H9 (cell line): Measurements from ENCODE around the gene ATP8A2. TPM values are rescaled to one million over a fixed set of nuclear protein-coding genes. Genes with fewer than 3 reads are reported as not detected.

Experiments
- DNase-seq: peaks from one replicate; pipeline ENCODE4 v3.0.0-alpha.2; 2017
- H2AFZ ChIP-seq: one replicate; pipeline ENCODE4 v1.6.1; 2013; ENCODE audit warnings: mild to moderate bottlenecking, low read length, control low read depth, moderate library complexity
- H2AK5ac ChIP-seq: 2 replicates; pipeline ENCODE4 v1.6.1; 2013; ENCODE audit warnings: low read length, control low read depth, mixed read lengths; ENCODE audit not compliant: insufficient read length
- H2BK120ac ChIP-seq: one replicate; pipeline ENCODE4 v1.6.1; 2013; ENCODE audit warnings: low read depth, mild to moderate bottlenecking, low read length, control low read depth, inconsistent platforms; ENCODE audit not compliant: poor library complexity, severe bottlenecking
- H2BK12ac ChIP-seq: 2 replicates; pipeline ENCODE4 v1.6.1; 2013; ENCODE audit warnings: low read length, control low read depth, mixed read lengths, low read depth; ENCODE audit not compliant: insufficient read length
- H2BK15ac ChIP-seq: 2 replicates; pipeline ENCODE4 v1.6.1; 2013; ENCODE audit warnings: low read depth, low read length, control low read depth
- H2BK20ac ChIP-seq: one replicate; pipeline ENCODE4 v1.6.1; 2013; ENCODE audit warnings: low read depth, mild to moderate bottlenecking, low read length, control low read depth, inconsistent platforms; ENCODE audit not compliant: poor library complexity, severe bottlenecking
- H2BK5ac ChIP-seq: 2 replicates; pipeline ENCODE4 v1.6.1; 2013; ENCODE audit warnings: low read length, control low read depth, mixed read lengths; ENCODE audit not compliant: insufficient read length
- H3K14ac ChIP-seq: 2 replicates; pipeline ENCODE4 v1.6.1; 2013; ENCODE audit warnings: low read length, control low read depth; ENCODE audit not compliant: insufficient read depth
- H3K18ac ChIP-seq: 2 replicates; pipeline ENCODE4 v1.6.1; 2013; ENCODE audit warnings: low read depth, mild to moderate bottlenecking, mixed read lengths, low read length, control low read depth; ENCODE audit not compliant: insufficient read length
- H3K23ac ChIP-seq: 2 replicates; pipeline ENCODE4 v1.6.1; 2013; ENCODE audit warnings: low read length, control low read depth, mixed read lengths, low read depth; ENCODE audit not compliant: insufficient read length
- H3K23me2 ChIP-seq: 2 replicates; pipeline ENCODE4 v1.6.1; 2013; ENCODE audit warnings: low read depth, mild to moderate bottlenecking, mixed read lengths, low read length, control low read depth; ENCODE audit not compliant: insufficient read length, poor library complexity, severe bottlenecking
- H3K27ac ChIP-seq: 2 replicates; pipeline ENCODE4 v1.5.1; 2013; ENCODE audit warnings: low read length, control low read depth, mixed read lengths, low read depth; ENCODE audit not compliant: insufficient read length
- H3K27me3 ChIP-seq: 2 replicates; pipeline ENCODE4 v1.6.1; 2013; ENCODE audit warnings: low read length, control low read depth, inconsistent platforms; ENCODE audit not compliant: insufficient read depth
- H3K4ac ChIP-seq: 2 replicates; pipeline ENCODE4 v1.6.1; 2013; ENCODE audit warnings: low read depth, mild to moderate bottlenecking, control low read depth, inconsistent platforms, low read length, moderate library complexity
- H3K4me1 ChIP-seq: 2 replicates; pipeline ENCODE4 v1.6.1; 2013; ENCODE audit warnings: low read length, control low read depth, inconsistent platforms; ENCODE audit not compliant: insufficient read depth
- H3K4me2 ChIP-seq: 2 replicates; pipeline ENCODE4 v1.6.1; 2013; ENCODE audit warnings: low read length, control low read depth, mixed read lengths; ENCODE audit not compliant: insufficient read length, insufficient read depth
- H3K56ac ChIP-seq: 2 replicates; pipeline ENCODE4 v1.6.1; 2013; ENCODE audit warnings: low read depth, mild to moderate bottlenecking, mixed read lengths, low read length, control low read depth; ENCODE audit not compliant: insufficient read length
- H3K79me1 ChIP-seq: 2 replicates; pipeline ENCODE4 v1.6.1; 2013; ENCODE audit warnings: low read depth, mild to moderate bottlenecking, moderate library complexity, low read length, control low read depth, inconsistent platforms; ENCODE audit not compliant: insufficient read depth, poor library complexity, severe bottlenecking
- H3K79me2 ChIP-seq: 2 replicates; pipeline ENCODE4 v1.6.1; 2013; ENCODE audit warnings: low read length, control low read depth, inconsistent platforms; ENCODE audit not compliant: insufficient read depth
- H3K9ac ChIP-seq: 2 replicates; pipeline ENCODE4 v1.6.1; 2013; ENCODE audit warnings: low read length, control low read depth, mixed read lengths; ENCODE audit not compliant: insufficient read length; ENCODE audit errors: extremely low read depth
- H3K9me3 ChIP-seq: one replicate; pipeline ENCODE4 v1.6.1; 2013; ENCODE audit warnings: low read depth, low read length, inconsistent platforms; ENCODE audit not compliant: control insufficient read depth
- H3T11ph ChIP-seq: one replicate; pipeline ENCODE4 v1.6.1; 2013; ENCODE audit warnings: mild to moderate bottlenecking, low read length, control low read depth, inconsistent platforms
- H4K20me1 ChIP-seq: one replicate; pipeline ENCODE4 v1.6.1; 2013; ENCODE audit not compliant: control insufficient read depth, insufficient read length, insufficient read depth
- H4K5ac ChIP-seq: 2 replicates; pipeline ENCODE4 v1.6.1; 2013; ENCODE audit warnings: low read depth, mild to moderate bottlenecking, mixed read lengths, low read length, control low read depth; ENCODE audit not compliant: insufficient read length
- H4K8ac ChIP-seq: replicated peaks from 2 replicates; pipeline ENCODE4 v1.6.1; 2013; ENCODE audit warnings: low read length, control low read depth, mixed read lengths, low read depth; ENCODE audit not compliant: insufficient read length
- H4K91ac ChIP-seq: 2 replicates; pipeline ENCODE4 v1.6.1; 2013; ENCODE audit warnings: low read depth, mild to moderate bottlenecking, moderate library complexity, mixed read lengths, low read length, control low read depth; ENCODE audit not compliant: insufficient read length
- H3K27ac Mint-ChIP-seq, 3 experiments: 2 replicates in 2 of 3; 3 replicates in 1 of 3; pipeline ENCODE4 v1.8.0; 2020 to 2021; ENCODE audit warnings: mixed read lengths in 3 of 3, mild to moderate bottlenecking in 1 of 3, moderate library complexity in 1 of 3
- H3K27me3 Mint-ChIP-seq: 2 replicates; pipeline ENCODE4 v1.8.0; 2021; ENCODE audit warnings: low read depth, mild to moderate bottlenecking, moderate library complexity, mixed read lengths
- H3K36me3 Mint-ChIP-seq, 3 experiments: 2 replicates in 2 of 3; 3 replicates in 1 of 3; pipeline ENCODE4 v1.8.0; 2020 to 2021; ENCODE audit warnings: low read depth in 3 of 3, mixed read lengths in 3 of 3; ENCODE audit not compliant: insufficient read depth in 1 of 3
- H3K4me1 Mint-ChIP-seq, 2 experiments: 2 replicates each; pipeline ENCODE4 v1.8.0; 2020; ENCODE audit warnings: mixed read lengths in 2 of 2
- H3K4me3 Mint-ChIP-seq, 2 experiments: 2 replicates in 1 of 2; 3 replicates in 1 of 2; pipeline ENCODE4 v1.8.0; 2020 to 2021; ENCODE audit warnings: mild to moderate bottlenecking in 2 of 2, mixed read lengths in 2 of 2, moderate library complexity in 1 of 2
- H3K9me3 Mint-ChIP-seq, 2 experiments: 2 replicates in 1 of 2; 3 replicates in 1 of 2; pipeline ENCODE4 v1.8.0; 2020; ENCODE audit warnings: mild to moderate bottlenecking in 2 of 2, mixed read lengths in 2 of 2, moderate library complexity in 1 of 2
- CTCF ChIP-seq: fragments of 200-600 bp; sonication (generic); conservative IDR thresholded peaks from 3 replicates; pipeline ENCODE4 v1.8.0; 2021; ENCODE audit warnings: antibody characterized with exemption, mild to moderate bottlenecking
- WGBS: extraction: QIAGEN DNeasy Blood & Tissue Kit; methylation state at CpG from one replicate; pipeline ENCODE4 v1.1.7; 2013; ENCODE audit warnings: missing lambda C conversion rate, low lambda C conversion rate, mixed read lengths; ENCODE audit not compliant: insufficient read length; ENCODE audit errors: extremely low coverage; 5-methylcytosine and 5-hydroxymethylcytosine counted together
- total RNA-seq: library from RNA; stranded (reverse); gene quantifications from 2 replicates; pipeline ENCODE4 v1.2.1, GENCODE V29; 2021

The ATP8A2 gene
- total RNA-seq, 1 experiment from 2014 or later: 18.2 TPM

GRCh38 chr13:25652764-25653163, 281.0 kb downstream of the ATP8A2 start:
- no peak for DNase-seq

More at GRCh38 chr13:25652764-25653163, 281.0 kb downstream of the ATP8A2 start:
- no peak overlapping the region for H4K8ac ChIP-seq
- peaks cover 11 to 15% of the 10 kb centered on the region in 2 experiments for H3K4me1 Mint-ChIP-seq
- H2BK20ac ChIP-seq: no peak overlapping the region
- TF ChIP-seq CTCF: no peak
- H4K5ac ChIP-seq: no peak overlapping the region
- no peaks in the 10 kb centered on the region for H4K20me1 ChIP-seq
- WGBS: no CpG with 5 or more reads among the region's 2 CpGs
- peaks cover 6% of the 10 kb centered on the region for H3K4me1 ChIP-seq
- no peaks in the 10 kb centered on the region for H3K27me3 Mint-ChIP-seq
- H2AK5ac ChIP-seq: no peak overlapping the region
- no peak overlapping the region for H3K9ac ChIP-seq
- no peak overlapping the region for H3K23ac ChIP-seq
- no peak overlapping the region for H3K4me2 ChIP-seq
- H3K18ac ChIP-seq: no peak overlapping the region
- H3K23me2 ChIP-seq: no peaks in the 10 kb centered on the region
- H3T11ph ChIP-seq: no peak overlapping the region
- H3K79me2 ChIP-seq: no peaks in the 10 kb centered on the region
- peaks cover 0 to 6% (median 4%) of the 10 kb centered on the region in 3 experiments; a peak in 3 of 7 replicates for H3K36me3 Mint-ChIP-seq
- peaks cover 5 to 6% of the 10 kb centered on the region in 2 experiments; a peak in 2 of 5 replicates for H3K9me3 Mint-ChIP-seq
- H4K91ac ChIP-seq: no peak overlapping the region
- H3K79me1 ChIP-seq: no peaks in the 10 kb centered on the region
- no peak overlapping the region for H3K27ac ChIP-seq
- no peak overlapping the region for H3K4me3 Mint-ChIP-seq
- H3K14ac ChIP-seq: no peak overlapping the region
- H3K9me3 ChIP-seq: no peaks in the 10 kb centered on the region
- H2AFZ ChIP-seq: no peak overlapping the region
- H3K56ac ChIP-seq: no peak overlapping the region
- H2BK12ac ChIP-seq: no peak overlapping the region
- H3K27me3 ChIP-seq: no peaks in the 10 kb centered on the region
- no peak overlapping the region for H2BK120ac ChIP-seq
- H2BK5ac ChIP-seq: no peak overlapping the region
- no peak overlapping the region for H2BK15ac ChIP-seq
- peak overlapping the region; percentile 10 to 85 (median 73); a peak in 5 of 7 replicates for H3K27ac Mint-ChIP-seq
- H3K4ac ChIP-seq: no peak overlapping the region
